Immature natural killer cell (primary cell): ENCODE results near the gene AEN. TPM values are rescaled to one million over a fixed set of nuclear protein-coding genes. Genes with fewer than 3 reads are reported as not detected.

Source experiments
- DNase-seq, 3 donors: peaks; one replicate each; pipeline ENCODE4 v3.0.0; 2022; ENCODE audit warnings: mixed read lengths in 1 of 3
- H3K27ac Mint-ChIP-seq, 6 donors: one replicate each; pipeline ENCODE4 v1.8.0; 2020; ENCODE audit warnings: mixed read lengths in 6 of 6, mild to moderate bottlenecking in 5 of 6, inconsistent platforms in 4 of 6, moderate library complexity in 3 of 6
- H3K27me3 Mint-ChIP-seq, 3 donors: one replicate each; pipeline ENCODE4 v1.8.0; 2020 to 2021; ENCODE audit warnings: low read depth in 3 of 3, mild to moderate bottlenecking in 3 of 3, mixed read lengths in 3 of 3, moderate library complexity in 3 of 3, inconsistent platforms in 1 of 3
- H3K36me3 Mint-ChIP-seq, 3 donors: one replicate each; pipeline ENCODE4 v1.8.0; 2020; ENCODE audit warnings: mixed read lengths in 3 of 3, inconsistent platforms in 2 of 3, mild to moderate bottlenecking in 2 of 3
- H3K4me1 Mint-ChIP-seq, 2 donors: one replicate each; pipeline ENCODE4 v1.8.0; 2020; ENCODE audit warnings: inconsistent platforms in 2 of 2, mild to moderate bottlenecking in 2 of 2, mixed read lengths in 2 of 2, moderate library complexity in 1 of 2
- H3K4me3 Mint-ChIP-seq, 5 donors: one replicate each; pipeline ENCODE4 v1.8.0; 2020; ENCODE audit warnings: mild to moderate bottlenecking in 5 of 5, mixed read lengths in 5 of 5, inconsistent platforms in 3 of 5, moderate library complexity in 3 of 5
- H3K9me3 Mint-ChIP-seq, 6 donors: one replicate each; pipeline ENCODE4 v1.8.0; 2020; ENCODE audit warnings: mild to moderate bottlenecking in 6 of 6, mixed read lengths in 6 of 6, inconsistent platforms in 4 of 6, moderate library complexity in 3 of 6
- polyA plus RNA-seq, 3 donors: library from polyadenylated mRNA; unstranded; fragments of 300-500 nt; fragmentation: Illumina TruSeq; gene quantifications; one replicate each; pipeline ENCODE4 v1.2.3, GENCODE V29; 2021

Gene AEN
- polyA plus RNA-seq, 3 donors from 2014 or later, result 11.6 to 17.8 (median 12.1) TPM

- no peaks in the 10 kb centered on the region for H3K9me3 Mint-ChIP-seq
- no peak for DNase-seq
- peaks cover 22 to 42% (median 27%) of the 10 kb centered on the region in 3 donors for H3K27me3 Mint-ChIP-seq
- no peak overlapping the region for H3K4me3 Mint-ChIP-seq
- H3K27ac Mint-ChIP-seq, result no peak overlapping the region
- peaks cover 0 to 2% of the 10 kb centered on the region in 2 donors for H3K4me1 Mint-ChIP-seq
- peaks cover 0 to 19% (median 0%) of the 10 kb centered on the region in 3 donors for H3K36me3 Mint-ChIP-seq
Observed at GRCh38 chr15:88606070-88606794, 14.9 kb upstream of the AEN start.

GRCh38 chr15:88607951-88608350, 13.2 kb upstream of the AEN start:
- Mint-ChIP-seq H3K4me3 (no peak overlapping the region), H3K9me3 (no peaks in the 10 kb centered on the region), H3K27ac (no peak overlapping the region), H3K36me3 (peaks cover 0 to 19% (median 0%) of the 10 kb centered on the region in 3 donors), H3K27me3 (peaks cover 21 to 37% (median 29%) of the 10 kb centered on the region in 3 donors), H3K4me1 (peaks cover 0 to 2% of the 10 kb centered on the region in 2 donors)
- DNase-seq, result no peak

DNA sequence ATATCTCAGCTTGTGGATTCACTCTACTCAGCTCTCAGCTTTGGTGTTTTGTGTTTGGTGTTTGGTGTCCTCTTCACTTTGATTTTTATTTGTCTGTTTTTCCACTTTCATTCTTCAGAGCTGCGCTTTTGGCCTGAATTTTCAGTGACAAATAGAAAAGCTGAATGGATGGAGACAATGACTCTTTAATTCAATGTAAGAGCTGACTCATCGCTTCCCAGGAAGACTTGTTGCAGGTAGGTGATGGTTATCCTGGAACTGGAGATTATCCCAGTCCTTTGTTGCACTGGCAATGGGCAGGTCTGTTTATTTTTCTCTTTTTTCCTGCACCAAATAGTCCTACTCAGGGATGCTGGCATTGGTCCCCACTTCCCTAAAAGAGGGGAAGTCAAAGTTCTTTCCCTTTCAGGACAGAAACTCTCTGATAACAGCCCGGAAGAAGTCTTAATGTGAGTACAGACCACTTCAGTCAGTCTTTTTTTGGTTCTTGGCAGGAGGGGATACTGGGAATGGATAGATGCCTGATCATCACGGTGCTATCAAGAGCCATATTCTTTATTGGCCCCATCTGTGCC, 12.4 kb upstream of the AEN start:
- Mint-ChIP-seq H3K27ac (no peak overlapping the region), H3K4me1 (peaks cover 0 to 2% of the 10 kb centered on the region in 2 donors), H3K4me3 (no peak overlapping the region), H3K27me3 (peaks cover 18 to 40% (median 23%) of the 10 kb centered on the region in 3 donors), H3K9me3 (no peaks in the 10 kb centered on the region), H3K36me3 (peaks cover 0 to 16% (median 0%) of the 10 kb centered on the region in 3 donors)
- DNase-seq, result no peak

DNA sequence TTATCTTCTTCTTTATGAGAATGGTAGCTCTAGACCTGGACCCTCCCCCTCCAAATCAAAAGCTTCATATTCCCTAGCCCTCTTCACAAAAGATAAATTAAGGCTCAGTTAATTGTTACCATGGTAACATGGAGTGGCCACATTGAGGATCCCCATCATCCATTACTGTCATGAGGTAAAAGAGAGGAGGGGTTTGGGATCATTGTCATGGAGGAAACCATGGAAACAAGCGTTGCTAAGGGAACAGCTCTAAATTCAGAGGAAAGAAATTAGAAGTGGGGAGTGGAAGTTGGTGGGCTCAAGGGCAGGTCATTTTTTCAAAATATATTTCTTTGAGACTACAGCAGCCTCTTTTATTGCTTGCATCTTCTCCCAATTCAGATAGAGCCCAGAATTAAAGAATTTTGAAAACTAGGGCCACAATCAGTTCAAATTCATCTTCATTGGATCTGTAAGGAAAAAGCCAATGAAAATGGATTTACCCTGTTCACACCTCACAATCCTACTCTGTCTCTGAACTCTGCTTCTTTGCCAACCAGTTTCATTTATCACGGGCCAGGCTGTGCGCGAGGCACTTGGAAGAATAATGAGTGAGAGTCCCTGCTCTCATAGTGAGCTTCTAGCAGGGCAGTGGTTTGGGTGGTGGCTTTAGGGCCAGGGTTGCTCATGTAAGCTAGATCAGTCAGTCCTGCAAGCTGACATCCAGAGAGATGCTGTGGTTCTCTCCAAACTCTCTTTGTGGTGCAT, 11.6 kb upstream of the AEN start:
- H3K4me1 Mint-ChIP-seq, result no peaks in the 10 kb centered on the region
- H3K27ac Mint-ChIP-seq, result no peak overlapping the region
- peaks cover 0 to 13% (median 0%) of the 10 kb centered on the region in 3 donors for H3K36me3 Mint-ChIP-seq
- no peak overlapping the region for H3K4me3 Mint-ChIP-seq
- DNase-seq, result no peak
- H3K9me3 Mint-ChIP-seq, result no peaks in the 10 kb centered on the region
- peaks cover 17 to 37% (median 18%) of the 10 kb centered on the region in 3 donors for H3K27me3 Mint-ChIP-seq

DNA sequence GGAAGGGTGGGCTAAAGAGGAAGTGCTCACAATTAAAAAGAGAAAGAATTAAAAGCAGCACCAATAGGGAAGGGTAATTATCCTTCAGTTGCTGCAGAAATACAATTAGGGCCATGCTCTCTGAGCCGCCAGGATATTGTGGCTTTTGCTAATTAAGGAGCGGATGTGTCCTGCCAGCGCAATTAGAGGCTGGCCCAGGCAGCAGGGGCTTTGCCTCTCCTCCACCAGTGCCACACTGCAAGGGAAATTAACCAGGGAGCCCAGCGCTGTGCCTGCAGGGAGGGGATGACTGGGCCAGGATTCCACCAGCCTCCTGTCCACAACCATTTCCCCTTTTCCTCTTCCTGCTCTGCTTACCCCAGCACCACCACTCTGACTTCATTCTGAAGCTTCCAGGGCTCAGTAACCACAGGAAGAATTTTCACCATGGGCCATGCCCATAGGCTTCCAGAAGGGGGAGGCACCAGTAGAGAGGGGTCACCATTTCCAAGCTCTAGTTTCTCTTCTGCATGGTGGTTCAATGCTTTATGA, 10.4 kb upstream of the AEN start:
- H3K9me3 Mint-ChIP-seq, result no peaks in the 10 kb centered on the region
- no peak for DNase-seq
- H3K4me1 Mint-ChIP-seq, result no peaks in the 10 kb centered on the region
- no peak overlapping the region for H3K4me3 Mint-ChIP-seq
- peaks cover 13 to 34% (median 18%) of the 10 kb centered on the region in 3 donors for H3K27me3 Mint-ChIP-seq
- peaks cover 0 to 13% (median 0%) of the 10 kb centered on the region in 3 donors for H3K36me3 Mint-ChIP-seq
- no peak overlapping the region for H3K27ac Mint-ChIP-seq

DNA sequence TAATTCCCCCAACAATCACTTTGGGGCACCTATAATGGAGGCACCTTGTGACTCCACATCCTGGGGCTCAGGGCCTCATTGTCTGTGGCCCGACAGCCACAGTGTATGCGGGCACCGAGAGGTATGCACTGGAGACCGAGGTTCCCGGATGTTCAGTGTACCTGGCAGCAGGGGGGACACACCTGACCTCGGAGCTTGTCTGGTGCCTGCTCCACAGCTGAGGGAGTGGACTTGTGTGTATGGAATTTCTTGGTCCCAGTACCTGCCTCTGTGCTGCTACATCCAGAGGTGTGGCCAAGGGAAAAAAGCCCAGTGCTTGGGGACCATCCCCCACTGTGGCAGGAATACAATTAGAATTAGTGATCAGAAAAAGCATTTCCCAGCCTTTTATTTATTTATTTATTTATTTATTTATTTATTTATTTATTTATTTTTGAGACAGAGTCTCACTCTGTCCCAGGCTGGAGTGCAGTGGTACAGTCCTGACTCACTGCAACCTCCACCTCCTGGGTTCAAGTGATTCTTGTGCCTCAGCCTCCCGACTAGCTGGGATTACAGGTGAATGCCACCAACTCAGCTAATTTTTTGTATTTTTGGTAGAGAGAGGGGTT, 8.8 kb upstream of the AEN start:
- no peaks in the 10 kb centered on the region for H3K9me3 Mint-ChIP-seq
- H3K4me3 Mint-ChIP-seq, result no peak overlapping the region
- no peaks in the 10 kb centered on the region for H3K4me1 Mint-ChIP-seq
- H3K36me3 Mint-ChIP-seq, result peaks cover 0 to 13% (median 0%) of the 10 kb centered on the region in 3 donors
- H3K27me3 Mint-ChIP-seq, result peaks cover 12 to 25% (median 15%) of the 10 kb centered on the region in 3 donors
- H3K27ac Mint-ChIP-seq, result no peak overlapping the region
- no peak for DNase-seq

DNA sequence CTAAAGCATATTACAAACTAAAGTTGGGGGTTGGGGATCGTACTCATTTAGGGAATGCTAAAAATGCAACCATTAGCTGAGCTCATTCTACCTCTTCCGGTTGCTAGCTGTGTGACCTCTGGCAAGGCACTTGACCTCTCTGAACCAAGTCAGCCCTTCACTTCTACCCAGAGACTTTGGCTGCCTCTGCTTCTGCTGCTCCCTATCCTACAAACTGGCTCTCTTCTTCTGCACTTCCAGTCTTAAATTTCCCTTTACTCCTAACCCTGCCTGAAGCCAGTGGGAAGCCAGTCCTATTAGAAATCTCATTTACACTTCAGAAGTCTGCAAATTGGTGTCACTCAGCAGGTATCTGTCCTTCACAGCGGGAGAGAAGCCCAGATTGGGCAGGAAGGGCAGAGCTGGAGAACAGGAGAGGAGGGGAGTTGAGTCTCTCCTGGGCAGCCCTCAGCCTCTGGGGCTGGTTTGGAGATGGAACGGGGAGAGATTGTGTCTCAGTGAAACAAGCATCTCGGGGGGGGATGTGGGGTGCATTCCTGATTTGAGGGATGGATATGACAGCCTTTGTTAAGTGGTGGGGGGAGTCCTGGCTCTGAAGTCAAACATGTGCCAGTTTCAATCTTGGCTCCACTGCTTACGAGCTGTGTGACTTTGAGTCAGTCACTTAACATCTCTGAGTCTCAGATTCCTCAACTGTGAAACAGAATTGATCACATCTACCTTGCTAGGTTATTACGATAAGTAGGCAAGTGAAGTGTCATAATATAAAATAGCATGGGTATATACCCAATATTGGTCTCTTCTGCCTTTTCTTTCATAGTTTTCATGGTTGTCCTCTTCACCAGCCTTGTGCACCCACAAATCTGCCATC, 7.8 kb upstream of the AEN start:
- DNase-seq, result no peak
- no peak overlapping the region for H3K27ac Mint-ChIP-seq
- H3K4me3 Mint-ChIP-seq, result no peak overlapping the region
- no peaks in the 10 kb centered on the region for H3K9me3 Mint-ChIP-seq
- peaks cover 0 to 11% (median 0%) of the 10 kb centered on the region in 3 donors for H3K36me3 Mint-ChIP-seq
- H3K4me1 Mint-ChIP-seq, result no peaks in the 10 kb centered on the region
- peaks cover 12 to 21% (median 15%) of the 10 kb centered on the region in 3 donors for H3K27me3 Mint-ChIP-seq

DNA sequence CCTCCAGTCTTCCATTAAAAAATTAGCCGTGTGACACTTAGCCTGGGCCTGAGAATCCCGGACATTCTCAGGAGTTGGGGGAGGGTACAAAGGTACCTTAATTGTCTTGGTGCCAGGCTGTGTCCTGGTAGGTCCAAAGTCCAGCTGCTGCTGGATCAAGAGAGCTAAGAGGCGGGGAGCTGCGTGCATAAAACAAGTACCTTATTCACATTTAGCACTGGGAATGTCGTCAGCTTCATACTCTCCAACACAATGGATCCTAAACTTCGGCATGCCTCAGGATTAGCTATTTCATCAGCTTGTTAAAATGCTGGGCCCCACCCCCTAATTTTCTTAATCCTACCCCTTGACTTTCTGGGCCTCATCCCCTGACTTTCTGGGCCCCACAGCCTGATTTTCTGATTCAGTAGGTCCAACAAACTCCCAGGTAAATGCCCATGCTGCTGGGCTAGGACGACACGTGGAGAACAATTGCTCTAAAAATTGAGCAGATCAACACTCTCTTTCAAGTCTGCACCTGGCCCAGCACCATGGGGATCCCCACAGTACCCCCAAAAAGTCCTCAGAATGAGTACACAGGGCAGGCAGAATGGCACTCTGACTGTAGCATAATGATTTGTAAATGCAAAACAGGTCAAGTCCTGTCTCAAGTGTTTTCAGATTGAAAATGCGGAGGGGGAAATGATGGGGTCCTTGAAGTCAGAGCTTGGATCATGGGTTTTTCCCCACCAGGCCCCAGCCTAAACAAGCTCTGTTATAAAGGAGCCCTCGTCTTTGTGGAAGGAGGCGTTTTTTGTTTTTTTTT, 5.6 kb upstream of the AEN start:
- Mint-ChIP-seq H3K4me1 (no peaks in the 10 kb centered on the region), H3K4me3 (no peak overlapping the region), H3K9me3 (no peaks in the 10 kb centered on the region), H3K27ac (no peak overlapping the region), H3K27me3 (peaks cover 6 to 9% (median 6%) of the 10 kb centered on the region in 3 donors), H3K36me3 (no peaks in the 10 kb centered on the region)
- no peak for DNase-seq

GRCh38 chr15:88616240-88616639, 4.9 kb upstream of the AEN start:
- Mint-ChIP-seq H3K36me3 (no peaks in the 10 kb centered on the region), H3K27me3 (peaks cover 4 to 10% (median 5%) of the 10 kb centered on the region in 3 donors), H3K4me1 (peaks cover 5 to 6% of the 10 kb centered on the region in 2 donors), H3K4me3 (no peak overlapping the region), H3K27ac (no peak overlapping the region), H3K9me3 (no peaks in the 10 kb centered on the region)
- no peak for DNase-seq

DNA sequence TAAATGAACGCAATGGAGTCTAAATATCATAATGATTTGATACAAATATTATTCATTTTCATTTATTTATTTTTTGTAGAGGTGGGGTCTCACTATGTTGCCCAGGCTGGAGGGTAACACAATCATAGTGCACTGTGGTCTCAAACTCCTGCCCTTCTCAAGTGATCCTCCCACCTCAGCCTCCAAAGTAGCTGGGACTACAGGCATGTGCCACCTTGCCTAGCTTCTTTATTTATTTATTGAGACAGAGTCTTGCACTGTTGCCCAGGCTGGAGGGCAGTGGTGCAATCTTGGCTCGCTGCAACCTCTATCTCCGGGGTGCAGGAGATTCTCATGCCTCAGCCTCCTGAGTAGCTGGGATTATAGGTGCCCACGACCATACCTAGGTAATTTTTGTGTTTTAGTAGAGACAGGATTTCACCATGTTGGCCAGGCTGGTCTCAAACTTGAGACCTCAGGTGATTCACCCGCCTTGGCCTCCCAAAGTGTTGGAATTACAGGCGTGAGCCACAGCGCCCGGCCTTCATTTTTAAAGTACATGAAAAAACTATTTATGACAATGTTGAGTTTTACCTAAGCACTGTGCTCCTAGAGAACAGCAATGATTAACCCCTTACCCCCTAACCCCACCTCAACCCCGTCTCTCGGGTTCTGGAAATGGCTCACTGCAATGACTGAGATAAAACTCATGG, 4.0 kb upstream of the AEN start:
- H3K4me1 Mint-ChIP-seq, result peaks cover 13 to 15% of the 10 kb centered on the region in 2 donors
- H3K4me3 Mint-ChIP-seq, result no peak overlapping the region
- no peak overlapping the region for H3K27ac Mint-ChIP-seq
- DNase-seq, result no peak
- H3K9me3 Mint-ChIP-seq, result no peaks in the 10 kb centered on the region
- H3K27me3 Mint-ChIP-seq, result peaks cover 2 to 8% (median 5%) of the 10 kb centered on the region in 3 donors
- no peaks in the 10 kb centered on the region for H3K36me3 Mint-ChIP-seq

DNA sequence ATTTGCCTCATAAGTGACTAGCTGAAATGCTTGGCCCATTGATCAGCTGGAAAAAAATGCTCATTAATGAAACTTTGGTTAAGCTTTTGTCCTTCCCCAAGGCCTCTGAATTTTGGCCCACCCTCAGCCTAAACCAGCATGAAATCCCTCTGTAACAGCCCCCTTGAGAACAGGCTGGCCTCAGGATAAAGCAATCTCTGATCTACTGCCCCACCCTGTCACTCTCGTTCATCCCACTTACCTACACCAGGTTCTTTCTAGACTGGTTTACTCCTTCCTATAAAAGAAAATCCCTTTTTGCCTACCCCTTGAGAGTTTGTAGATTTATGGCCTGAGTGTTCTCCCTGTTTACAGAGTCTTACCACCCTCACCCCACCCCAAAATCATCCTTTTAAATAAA, 3.4 kb upstream of the AEN start:
- Mint-ChIP-seq H3K4me1 (peaks cover 19 to 21% of the 10 kb centered on the region in 2 donors), H3K36me3 (no peaks in the 10 kb centered on the region), H3K27ac (no peak overlapping the region), H3K9me3 (no peaks in the 10 kb centered on the region), H3K4me3 (no peak overlapping the region), H3K27me3 (peaks cover 2 to 7% (median 5%) of the 10 kb centered on the region in 3 donors)
- DNase-seq, result no peak

- peaks cover 2 to 6% (median 2%) of the 10 kb centered on the region in 3 donors for H3K27me3 Mint-ChIP-seq
- H3K4me1 Mint-ChIP-seq, result peaks cover 25 to 30% of the 10 kb centered on the region in 2 donors
- no peaks in the 10 kb centered on the region for H3K36me3 Mint-ChIP-seq
- DNase-seq, result no peak
- H3K9me3 Mint-ChIP-seq, result no peaks in the 10 kb centered on the region
- no peak overlapping the region for H3K4me3 Mint-ChIP-seq
- H3K27ac Mint-ChIP-seq, result no peak overlapping the region
Observed at GRCh38 chr15:88618686-88619085, 2.5 kb upstream of the AEN start.
